Gastroesophageal sphincter (tissue), 3 donors: ENCODE data around the gene LRRC74A.

Experiments used
- EP300 ChIP-seq: sonication (generic); formaldehyde crosslinking; IDR thresholded peaks from one replicate; pipeline ENCODE4 v1.6.1; 2017; ENCODE audit warnings: antibody characterized with exemption, mild to moderate bottlenecking
- POLR2A ChIP-seq, 2 donors: fragments of 450-650 bp; IDR thresholded peaks; one replicate each; pipeline ENCODE4 v1.6.1; 2017; ENCODE audit warnings: antibody characterized with exemption in 2 of 2, mild to moderate bottlenecking in 2 of 2, moderate library complexity in 1 of 2
- POLR2AphosphoS5 ChIP-seq: sonication (generic); formaldehyde crosslinking; IDR thresholded peaks from one replicate; pipeline ENCODE4 v1.6.1; 2017; ENCODE audit warnings: antibody characterized with exemption
- TF ChIP-seq, protein P1 (sequence below), 4 experiments: fragments of 200-600 bp in 2 of 4; fragments of 450-650 bp in 2 of 4; sonication (generic) in 1 of 4; IDR thresholded peaks; one replicate each; pipeline ENCODE4 v1.5.1; 2017 to 2019; ENCODE audit warnings: antibody characterized with exemption in 4 of 4, mild to moderate bottlenecking in 2 of 4, moderate library complexity in 2 of 4

DNA sequence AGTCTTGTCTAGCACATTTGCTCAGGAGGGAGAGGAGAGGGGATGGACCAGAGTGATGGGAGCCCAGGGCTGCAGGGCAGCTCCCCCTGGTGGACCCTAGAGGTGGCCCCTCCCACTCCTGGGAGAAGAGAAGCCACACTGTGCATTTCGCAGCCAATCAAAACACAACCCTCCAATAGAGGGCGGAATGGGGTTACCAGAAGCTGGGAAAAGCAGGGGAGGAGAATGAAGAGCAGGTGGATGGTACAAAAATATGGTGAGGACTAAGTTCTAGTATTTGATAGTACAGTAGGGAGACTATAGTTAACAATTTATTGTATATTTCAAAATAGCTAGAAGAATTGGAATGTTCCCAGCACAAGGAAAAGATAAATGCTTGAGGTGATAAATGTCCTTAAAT, 41.3 kb upstream of the LRRC74A start:
- no peak for TF ChIP-seq EP300
- TF ChIP-seq, protein P1, sequence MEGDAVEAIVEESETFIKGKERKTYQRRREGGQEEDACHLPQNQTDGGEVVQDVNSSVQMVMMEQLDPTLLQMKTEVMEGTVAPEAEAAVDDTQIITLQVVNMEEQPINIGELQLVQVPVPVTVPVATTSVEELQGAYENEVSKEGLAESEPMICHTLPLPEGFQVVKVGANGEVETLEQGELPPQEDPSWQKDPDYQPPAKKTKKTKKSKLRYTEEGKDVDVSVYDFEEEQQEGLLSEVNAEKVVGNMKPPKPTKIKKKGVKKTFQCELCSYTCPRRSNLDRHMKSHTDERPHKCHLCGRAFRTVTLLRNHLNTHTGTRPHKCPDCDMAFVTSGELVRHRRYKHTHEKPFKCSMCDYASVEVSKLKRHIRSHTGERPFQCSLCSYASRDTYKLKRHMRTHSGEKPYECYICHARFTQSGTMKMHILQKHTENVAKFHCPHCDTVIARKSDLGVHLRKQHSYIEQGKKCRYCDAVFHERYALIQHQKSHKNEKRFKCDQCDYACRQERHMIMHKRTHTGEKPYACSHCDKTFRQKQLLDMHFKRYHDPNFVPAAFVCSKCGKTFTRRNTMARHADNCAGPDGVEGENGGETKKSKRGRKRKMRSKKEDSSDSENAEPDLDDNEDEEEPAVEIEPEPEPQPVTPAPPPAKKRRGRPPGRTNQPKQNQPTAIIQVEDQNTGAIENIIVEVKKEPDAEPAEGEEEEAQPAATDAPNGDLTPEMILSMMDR (IDR thresholded peaks at IDR 0.05) = peak in 3 of 4 experiments; percentile 56 to 88 (median 79)
- no peak for TF ChIP-seq POLR2AphosphoS5
- no peak for TF ChIP-seq POLR2A (IDR thresholded peaks at IDR 0.05)
